Measurements from ENCODE around the gene PPP4R4. TPM values are rescaled to one million over a fixed set of nuclear protein-coding genes. Genes with fewer than 3 reads are reported as not detected.

PPP4R4 gene
- polyA plus RNA-seq, 1 of the 3 experiments (the other 2 are of a cell fraction), result 2.5 TPM

- POLR2A ChIA-PET, result no interaction called here
- Histone ChIP-seq H3K9me2 (no peaks in the 10 kb centered on the region), H3K4me3 (ENCODE audit: low read depth in 2 of 2, low read length in 1 of 2) (peak within 1 kb of the TSS; percentile 62 to 67), H3K79me2 (ENCODE audit: insufficient read depth) (no peaks in the 10 kb centered on the region), H3K4me2 (peak within 1 kb of the TSS; percentile 89), H3K9ac (peak within 1 kb of the TSS; percentile 60), H3K9me3 (no peaks in the 10 kb centered on the region), H3F3A (replicated peaks; ENCODE audit: insufficient read depth) (peaks cover 11% of the 10 kb centered on the region), H3K27ac (ENCODE audit: low read depth in 2 of 2, low read length in 1 of 2) (peak within 1 kb of the TSS; percentile 46 to 56), H4K20me1 (ENCODE audit: insufficient read depth) (no peaks in the 10 kb centered on the region), H3K4me1 (ENCODE audit: control insufficient read depth in 1 of 2, insufficient read depth in 2 of 2, low read depth in 1 of 2, low read length in 1 of 2) (peaks cover 0 to 7% of the 10 kb centered on the region in 2 experiments; a peak in 2 of 4 replicates), H2AFZ (ENCODE audit: low read depth) (peak within 1 kb of the TSS; percentile 87), H3K27me3 (ENCODE audit: insufficient read depth) (no peaks in the 10 kb centered on the region), H3K36me3 (replicated peaks in 1 of 2; ENCODE audit: control insufficient read depth in 1 of 2, insufficient read depth in 2 of 2, low read length in 1 of 2) (peaks cover 0 to 6% of the 10 kb centered on the region in 2 experiments)
- 0 out of 2 replicates have a peak, but pooled peaks have one; percentile 26 for TF ChIP-seq POLR2AphosphoS5 (IDR thresholded peaks at IDR 0.05; ENCODE audit: low read depth, low read length)
- TF ChIP-seq, protein P1, sequence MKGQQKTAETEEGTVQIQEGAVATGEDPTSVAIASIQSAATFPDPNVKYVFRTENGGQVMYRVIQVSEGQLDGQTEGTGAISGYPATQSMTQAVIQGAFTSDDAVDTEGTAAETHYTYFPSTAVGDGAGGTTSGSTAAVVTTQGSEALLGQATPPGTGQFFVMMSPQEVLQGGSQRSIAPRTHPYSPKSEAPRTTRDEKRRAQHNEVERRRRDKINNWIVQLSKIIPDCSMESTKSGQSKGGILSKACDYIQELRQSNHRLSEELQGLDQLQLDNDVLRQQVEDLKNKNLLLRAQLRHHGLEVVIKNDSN (IDR thresholded peaks at IDR 0.05; ENCODE audit: borderline replicate concordance, low read depth), result peak; percentile 50; the same call in 1 of the 2 replicates
- TF ChIP-seq, protein P2, sequence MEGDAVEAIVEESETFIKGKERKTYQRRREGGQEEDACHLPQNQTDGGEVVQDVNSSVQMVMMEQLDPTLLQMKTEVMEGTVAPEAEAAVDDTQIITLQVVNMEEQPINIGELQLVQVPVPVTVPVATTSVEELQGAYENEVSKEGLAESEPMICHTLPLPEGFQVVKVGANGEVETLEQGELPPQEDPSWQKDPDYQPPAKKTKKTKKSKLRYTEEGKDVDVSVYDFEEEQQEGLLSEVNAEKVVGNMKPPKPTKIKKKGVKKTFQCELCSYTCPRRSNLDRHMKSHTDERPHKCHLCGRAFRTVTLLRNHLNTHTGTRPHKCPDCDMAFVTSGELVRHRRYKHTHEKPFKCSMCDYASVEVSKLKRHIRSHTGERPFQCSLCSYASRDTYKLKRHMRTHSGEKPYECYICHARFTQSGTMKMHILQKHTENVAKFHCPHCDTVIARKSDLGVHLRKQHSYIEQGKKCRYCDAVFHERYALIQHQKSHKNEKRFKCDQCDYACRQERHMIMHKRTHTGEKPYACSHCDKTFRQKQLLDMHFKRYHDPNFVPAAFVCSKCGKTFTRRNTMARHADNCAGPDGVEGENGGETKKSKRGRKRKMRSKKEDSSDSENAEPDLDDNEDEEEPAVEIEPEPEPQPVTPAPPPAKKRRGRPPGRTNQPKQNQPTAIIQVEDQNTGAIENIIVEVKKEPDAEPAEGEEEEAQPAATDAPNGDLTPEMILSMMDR (IDR thresholded peaks at IDR 0.05), result peak; percentile 12; the same call in 1 of the 2 replicates
- TF ChIP-seq SIN3A (IDR thresholded peaks at IDR 0.05; ENCODE audit: borderline replicate concordance, low read depth, low read length), result peak; percentile 22; the same call in 1 of the 2 replicates
- no peak for TF ChIP-seq RAD21 (IDR thresholded peaks at IDR 0.05; ENCODE audit: low read length)
- peak; percentile 31; the same call in 1 of the 2 replicates for TF ChIP-seq GABPA (IDR thresholded peaks at IDR 0.05; ENCODE audit: low read depth)
- TF ChIP-seq GATA2 (CRISPR knock-in tag; IDR thresholded peaks at IDR 0.05), result no peak
- 0 out of 2 replicates have a peak, but pooled peaks have one; percentile 11 for TF ChIP-seq PBX3 (IDR thresholded peaks at IDR 0.05)
- TF ChIP-seq MAX (IDR thresholded peaks at IDR 0.05; ENCODE audit: low read depth), result 0 out of 2 replicates have a peak, but pooled peaks have one; percentile 13
- CTCF ChIA-PET, result interaction anchor here (0.6 to 6.9 kb wide), 12 partner anchors 10 to 283 kb away, joined by 3 to 64 read pairs (median 4); partner anchors contain the start of genes DDX24 and IFI27L1
- WGBS (ENCODE audit: low lambda C conversion rate), result 11% methylated on average over 24 of the region's 27 CpGs
- DNase-seq, result peak; percentile 88
These were observed 44.9 kb upstream of the PPP4R4 start, which contains the start of gene IFI27L2 for GRCh38 chr14:94129111-94129757. Gene IFI27L2, minus strand, starts transcription at chr14:94129604. Its CDS starts 40 bp downstream, at chr14:94129564.
